HG03066 (cell line): ENCODE results near the gene PRMT1.

Experiments
- ATAC-seq: cut with Tn5 transposase; IDR thresholded peaks from one replicate; pipeline ENCODE4 v1.9.1; 2021; ENCODE audit warnings: low read depth; ENCODE audit not compliant: unreplicated experiment

PRMT1 gene

GRCh38 chr19:49651029-49651819 is 25.8 kb upstream of the PRMT1 start:
- no peak for ATAC-seq

GRCh38 chr19:49651820-49652550 is 25.1 kb upstream of the PRMT1 start:
- no peak for ATAC-seq

DNA sequence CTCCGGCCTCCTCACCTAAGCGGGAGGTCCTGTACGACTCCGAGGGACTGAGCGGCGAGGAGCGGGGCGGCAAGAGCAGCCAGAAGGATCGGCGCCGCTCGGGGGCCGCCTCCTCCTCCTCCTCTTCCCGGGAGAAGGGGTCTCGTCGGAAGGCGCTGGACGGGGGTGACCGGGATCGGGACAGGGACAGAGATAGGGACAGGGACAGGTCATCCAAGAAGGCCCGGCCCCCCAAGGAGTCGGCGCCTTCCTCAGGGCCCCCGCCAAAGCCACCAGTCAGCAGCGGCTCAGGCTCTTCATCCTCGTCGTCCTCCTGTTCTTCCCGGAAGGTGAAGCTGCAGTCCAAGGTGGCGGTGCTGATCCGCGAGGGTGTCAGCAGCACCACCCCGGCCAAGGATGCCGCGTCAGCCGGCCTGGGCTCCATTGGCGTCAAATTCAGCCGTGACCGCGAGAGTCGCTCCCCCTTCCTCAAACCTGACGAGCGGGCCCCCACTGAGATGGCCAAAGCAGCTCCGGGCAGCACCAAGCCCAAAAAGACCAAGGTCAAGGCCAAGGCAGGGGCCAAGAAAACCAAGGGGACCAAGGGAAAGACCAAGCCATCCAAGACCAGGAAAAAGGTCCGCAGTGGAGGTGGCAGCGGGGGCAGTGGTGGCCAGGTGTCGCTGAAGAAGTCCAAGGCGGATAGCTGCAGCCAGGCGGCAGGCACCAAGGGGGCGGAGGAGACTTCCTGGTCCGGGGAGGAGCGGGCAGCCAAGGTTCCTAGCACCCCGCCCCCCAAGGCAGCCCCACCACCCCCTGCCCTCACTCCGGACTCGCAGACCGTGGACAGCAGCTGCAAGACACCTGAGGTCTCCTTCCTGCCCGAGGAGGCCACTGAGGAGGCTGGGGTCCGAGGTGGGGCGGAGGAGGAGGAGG is 24.3 kb upstream of the PRMT1 start:
- no peak for ATAC-seq

GRCh38 chr19:49653466-49653806 is 23.6 kb upstream of the PRMT1 start:
- no peak for ATAC-seq

- no peak for ATAC-seq
These were observed 22.5 kb upstream of the PRMT1 start for GRCh38 chr19:49654581-49654980.

GRCh38 chr19:49655570-49656455 is 21.3 kb upstream of the PRMT1 start:
- ATAC-seq: no peak

- no peak for ATAC-seq
These were observed 20.5 kb upstream of the PRMT1 start for GRCh38 chr19:49656456-49657109.

- ATAC-seq: no peak
These were observed 19.5 kb upstream of the PRMT1 start for GRCh38 chr19:49657493-49658138.

- ATAC-seq: no peak
These were observed 18.9 kb upstream of the PRMT1 start for GRCh38 chr19:49658139-49658517.

- ATAC-seq: no peak
These were observed 18.3 kb upstream of the PRMT1 start for GRCh38 chr19:49658566-49659442.

DNA sequence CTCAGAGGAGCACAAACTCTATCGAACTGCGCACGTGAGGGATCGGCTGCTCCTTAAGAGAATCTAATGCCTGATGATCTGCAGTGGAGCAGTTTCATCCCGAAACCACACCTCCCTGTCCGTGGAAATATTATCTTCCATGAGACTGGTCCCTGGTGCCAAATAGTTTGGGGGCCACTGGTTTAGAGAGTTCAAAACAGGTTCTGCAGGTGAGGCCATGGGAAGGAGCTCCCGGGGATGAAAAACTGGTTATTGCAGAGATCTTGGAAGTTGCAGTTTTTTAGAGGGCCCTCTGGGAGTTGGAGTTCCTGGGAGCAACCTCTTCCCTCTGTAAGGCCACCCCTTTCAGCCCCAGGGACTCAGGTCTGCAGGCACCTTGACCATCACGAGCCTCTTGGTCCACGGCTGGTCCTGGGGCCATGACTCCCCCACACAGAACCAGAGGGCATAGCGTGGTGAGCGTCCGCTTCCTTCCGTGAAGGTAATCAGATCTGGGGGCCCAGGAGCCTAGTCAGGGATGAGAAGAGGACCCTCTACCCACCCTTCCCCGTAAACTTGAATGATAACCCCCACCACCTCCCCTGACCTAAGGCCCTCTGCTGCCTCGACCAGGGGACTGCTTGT is 16.6 kb upstream of the PRMT1 start:
- ATAC-seq: no peak

- ATAC-seq: no peak
These were observed 15.1 kb upstream of the PRMT1 start for GRCh38 chr19:49662011-49662410.

GRCh38 chr19:49663224-49663623 is 13.8 kb upstream of the PRMT1 start:
- no peak for ATAC-seq

- ATAC-seq: no peak
These were observed 12.7 kb upstream of the PRMT1 start for GRCh38 chr19:49664171-49665035.

GRCh38 chr19:49665036-49665350 is 12.1 kb upstream of the PRMT1 start:
- ATAC-seq: no peak

GRCh38 chr19:49665351-49666119 is 11.5 kb upstream of the PRMT1 start, which contains the start of the genes BCL2L12 and IRF3:
Gene BCL2L12, plus strand, starts transcription at chr19:49665933. Its CDS starts 760 bp downstream, at chr19:49666693.
Gene IRF3, minus strand, starts transcription at chr19:49665857. Its CDS starts 1,019 bp downstream, at chr19:49664838.
- peak; percentile 77 for ATAC-seq
